Measurements from ENCODE around the gene B3GNT4. TPM values are rescaled to one million over a fixed set of nuclear protein-coding genes. Genes with fewer than 3 reads are reported as not detected.
A peak's percentile ranks its signal among the peaks of the same experiment; 100 is the strongest.

B3GNT4 gene
- total and polyA plus RNA-seq, 2 donors (not counting 1 experiment from before 2014, with no cell fraction given): not detected

GRCh38 chr12:122226366-122227125, 23.0 kb downstream of the B3GNT4 start:
- H3K27me3 Mint-ChIP-seq: no peaks in the 10 kb centered on the region
- Histone ChIP-seq H3K36me3 (replicated peaks in 1 of 2; ENCODE audit: control extremely low read depth in 1 of 2, control insufficient read depth in 1 of 2, extremely low read depth in 1 of 2, insufficient read depth in 2 of 2, low read length in 1 of 2) (peaks cover 0 to 40% of the 10 kb centered on the region in 2 experiments), H3K79me2 (ENCODE audit: control insufficient read depth, insufficient read depth, low read length) (peaks cover 39% of the 10 kb centered on the region), H3K9me3 (ENCODE audit: control extremely low read depth in 1 of 3, control insufficient read depth in 2 of 3, insufficient read depth in 1 of 3, low read length in 2 of 3) (no peaks in the 10 kb centered on the region), H3K4me2 (replicated peaks; ENCODE audit: low read depth, low read length, poor library complexity, severe bottlenecking) (peak overlapping the region; percentile 96), H3K27ac (ENCODE audit: low read length in 2 of 2) (peak overlapping the region in 1 of 2 donors; percentile 34), H2AFZ (ENCODE audit: insufficient read depth, low read depth, low read length, poor library complexity, severe bottlenecking) (peak overlapping the region; percentile 76), H3K4me3 (ENCODE audit: control extremely low read depth in 1 of 5, extremely low read depth in 1 of 5, insufficient read depth in 1 of 5, low read depth in 2 of 5, low read length in 4 of 5) (peak overlapping the region; percentile 23 to 66 (median 51)), H4K20me1 (ENCODE audit: control insufficient read depth, insufficient read depth, low read length, poor library complexity, severe bottlenecking) (peaks cover 18% of the 10 kb centered on the region), H3K4me1 (ENCODE audit: control insufficient read depth in 2 of 2, insufficient read depth in 2 of 2, low read length in 2 of 2) (peaks cover 19 to 21% of the 10 kb centered on the region in 2 donors), H3K27me3 (replicated peaks in 1 of 4; ENCODE audit: control extremely low read depth in 1 of 4, control insufficient read depth in 3 of 4, insufficient read depth in 4 of 4, low read length in 3 of 4) (no peaks in the 10 kb centered on the region), H3K9ac (ENCODE audit: low read length) (peak overlapping the region; percentile 61)
- intact Hi-C loops (cut with micrococcal nuclease): loop anchor here (1.0 kb wide), 3 partner anchors 40 to 275 kb away; partner anchors contain the start of genes MLXIP and VPS33A
- CTCF ChIA-PET: interaction anchor here (0.6 kb wide), 1 partner anchor 335 kb away, joined by 3 read pairs; no protein-coding TSS in a partner anchor
- no peak for TF ChIP-seq CTCF (IDR thresholded peaks at IDR 0.05)
- ATAC-seq (ENCODE audit: low read depth) (no peak), DNase-seq (no peak)
- POLR2A ChIA-PET: interaction anchor here (0.5 to 1.6 kb wide), 6 partner anchors 13 to 1541 kb away, joined by 3 to 10 read pairs (median 3); partner anchors contain the start of gene LRRC43
- peaks cover 34% of the 10 kb centered on the region for H3K4me1 Mint-ChIP-seq
- no peaks in the 10 kb centered on the region for H3K9me3 Mint-ChIP-seq (ENCODE audit: insufficient read depth)
- WGBS (ENCODE audit: insufficient coverage): 9% methylated on average over 52 of the region's 55 CpGs
- peak overlapping the region; percentile 15 for H3K27ac Mint-ChIP-seq
- peak overlapping the region; percentile 94 for H3K4me3 Mint-ChIP-seq

GRCh38 chr12:122227341-122227740, 23.8 kb downstream of the B3GNT4 start:
- no peak for TF ChIP-seq CTCF (IDR thresholded peaks at IDR 0.05)
- no peak for TF ChIP-seq EZH2 (IDR thresholded peaks at IDR 0.05; ENCODE audit: borderline replicate concordance, insufficient read depth, low read depth, low read length, poor library complexity, severe bottlenecking)
- ATAC-seq (ENCODE audit: low read depth) (no peak), DNase-seq (no peak)
- CTCF ChIA-PET: no interaction called here
- H3K9me3 Mint-ChIP-seq (ENCODE audit: insufficient read depth): no peaks in the 10 kb centered on the region
- no peaks in the 10 kb centered on the region for H3K27me3 Mint-ChIP-seq
- no peak overlapping the region for H3K4me3 ChIP-seq (ENCODE audit: control extremely low read depth in 1 of 5, extremely low read depth in 1 of 5, insufficient read depth in 1 of 5, low read depth in 2 of 5, low read length in 4 of 5)
- H3K36me3 ChIP-seq (replicated peaks in 1 of 2; ENCODE audit: control extremely low read depth in 1 of 2, control insufficient read depth in 1 of 2, extremely low read depth in 1 of 2, insufficient read depth in 2 of 2, low read length in 1 of 2): peaks cover 0 to 41% of the 10 kb centered on the region in 2 experiments
- H3K4me3 Mint-ChIP-seq: peak overlapping the region; percentile 71
- no peak overlapping the region for H2AFZ ChIP-seq (ENCODE audit: insufficient read depth, low read depth, low read length, poor library complexity, severe bottlenecking)
- H4K20me1 ChIP-seq (ENCODE audit: control insufficient read depth, insufficient read depth, low read length, poor library complexity, severe bottlenecking): peaks cover 14% of the 10 kb centered on the region
- H3K27ac Mint-ChIP-seq: no peak overlapping the region
- H3K9me3 ChIP-seq (ENCODE audit: control extremely low read depth in 1 of 3, control insufficient read depth in 2 of 3, insufficient read depth in 1 of 3, low read length in 2 of 3): no peaks in the 10 kb centered on the region
- POLR2A ChIA-PET: interaction anchor here (0.8 kb wide), 1 partner anchor 12 kb away, joined by 3 read pairs; no protein-coding TSS in a partner anchor
- H3K4me1 ChIP-seq (ENCODE audit: control insufficient read depth in 2 of 2, insufficient read depth in 2 of 2, low read length in 2 of 2): peaks cover 19 to 21% of the 10 kb centered on the region in 2 donors
- intact Hi-C loops (cut with micrococcal nuclease): no loop called here
- H3K9ac ChIP-seq (ENCODE audit: low read length): no peak overlapping the region
- H3K27ac ChIP-seq (ENCODE audit: low read length in 2 of 2): no peak overlapping the region
- H3K27me3 ChIP-seq (replicated peaks in 1 of 4; ENCODE audit: control extremely low read depth in 1 of 4, control insufficient read depth in 3 of 4, insufficient read depth in 4 of 4, low read length in 3 of 4): no peaks in the 10 kb centered on the region
- peak overlapping the region; percentile 96 for H3K4me2 ChIP-seq (replicated peaks; ENCODE audit: low read depth, low read length, poor library complexity, severe bottlenecking)
- 91% methylated on average over 17 of the region's 17 CpGs for WGBS (ENCODE audit: insufficient coverage)
- peaks cover 31% of the 10 kb centered on the region for H3K79me2 ChIP-seq (ENCODE audit: control insufficient read depth, insufficient read depth, low read length)
- peaks cover 32% of the 10 kb centered on the region for H3K4me1 Mint-ChIP-seq
